ENCODE measurements around the gene FXYD2. TPM values are rescaled to one million over a fixed set of nuclear protein-coding genes. Genes with fewer than 3 reads are reported as not detected.

The FXYD2 gene
- total RNA-seq, 1 experiment from 2014 or later = not detected

GRCh38 chr11:117807482-117808327 lies 16.8 kb downstream of the FXYD2 start:
- peak; percentile 57 for DNase-seq (ENCODE audit: extremely low read depth, low read depth)

GRCh38 chr11:117806846-117807245 lies 17.7 kb downstream of the FXYD2 start:
- DNase-seq (ENCODE audit: extremely low read depth, low read depth) = no peak

DNA sequence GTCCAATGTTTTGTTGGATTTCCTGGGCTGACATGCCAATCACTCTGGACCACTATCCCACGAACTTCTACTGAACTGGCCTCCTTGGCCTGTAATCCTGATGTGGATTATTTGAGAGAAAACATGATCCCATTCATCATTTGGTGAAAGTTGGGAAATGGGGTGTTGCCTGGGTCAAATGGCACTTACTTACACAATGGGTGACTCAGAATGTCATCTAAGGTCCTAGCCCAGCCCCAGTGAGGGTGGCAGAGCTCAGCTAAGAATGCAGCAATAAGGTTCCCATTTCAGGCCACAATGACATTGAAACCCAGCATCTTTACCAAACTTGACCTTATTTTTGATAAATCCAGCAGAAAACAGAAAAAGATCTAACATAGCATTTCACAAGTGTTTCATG lies 19.5 kb downstream of the FXYD2 start:
- DNase-seq (ENCODE audit: extremely low read depth, low read depth) = no peak

- no peak for DNase-seq (ENCODE audit: extremely low read depth, low read depth)
Measured at GRCh38 chr11:117803896-117804295, 20.6 kb downstream of the FXYD2 start.

DNA sequence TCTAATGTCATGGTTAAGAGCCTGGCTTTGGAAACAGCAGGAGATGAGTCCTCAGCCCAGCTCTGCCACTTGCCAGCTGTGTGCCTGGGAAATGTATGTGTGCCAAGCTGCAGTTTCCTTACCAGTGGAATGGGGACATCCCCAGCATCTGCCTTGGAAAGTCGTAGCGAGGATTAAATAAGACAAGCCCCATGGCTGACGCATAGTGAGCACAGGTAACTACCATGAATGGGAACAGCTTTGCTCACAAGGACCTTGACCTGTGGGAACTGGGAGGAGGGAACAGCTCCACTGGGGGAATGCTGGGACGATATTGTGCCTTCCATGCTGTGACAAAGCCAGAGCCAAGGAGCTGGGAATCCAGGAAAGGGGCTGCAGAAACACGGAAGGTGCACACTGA lies 24.9 kb downstream of the FXYD2 start:
- no peak for DNase-seq (ENCODE audit: extremely low read depth, low read depth)

GRCh38 chr11:117796872-117797529 lies 27.5 kb downstream of the FXYD2 start, which contains the start of gene DSCAML1:
DSCAML1 (minus strand) TSS chr11:117797216; CDS start chr11:117797079, 137 bp downstream.
- DNase-seq (ENCODE audit: extremely low read depth, low read depth) = no peak

DNA sequence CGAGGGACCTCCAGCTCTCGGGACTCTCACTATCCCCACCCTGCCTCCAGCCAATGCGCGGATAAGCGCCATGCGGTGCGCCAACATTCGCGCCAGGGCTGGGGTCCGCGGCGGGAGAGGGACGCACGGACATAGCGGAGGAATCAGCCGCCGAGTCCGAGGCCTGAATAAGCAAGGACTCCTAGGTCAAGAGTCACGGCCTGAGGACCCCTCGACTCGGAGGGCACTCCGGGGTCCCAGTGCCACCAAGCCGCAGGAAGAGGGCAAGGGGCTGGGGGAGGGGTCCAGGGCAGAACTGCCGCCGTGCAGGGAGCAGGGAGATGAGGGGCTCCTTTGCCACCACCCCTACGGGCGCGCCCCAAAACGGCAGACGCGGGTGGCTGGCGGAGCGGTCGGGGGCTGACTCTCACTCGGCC lies 28.1 kb downstream of the FXYD2 start:
- DNase-seq (ENCODE audit: extremely low read depth, low read depth) = no peak

GRCh38 chr11:117795638-117796455 lies 28.7 kb downstream of the FXYD2 start:
- DNase-seq (ENCODE audit: extremely low read depth, low read depth) = no peak

DNA sequence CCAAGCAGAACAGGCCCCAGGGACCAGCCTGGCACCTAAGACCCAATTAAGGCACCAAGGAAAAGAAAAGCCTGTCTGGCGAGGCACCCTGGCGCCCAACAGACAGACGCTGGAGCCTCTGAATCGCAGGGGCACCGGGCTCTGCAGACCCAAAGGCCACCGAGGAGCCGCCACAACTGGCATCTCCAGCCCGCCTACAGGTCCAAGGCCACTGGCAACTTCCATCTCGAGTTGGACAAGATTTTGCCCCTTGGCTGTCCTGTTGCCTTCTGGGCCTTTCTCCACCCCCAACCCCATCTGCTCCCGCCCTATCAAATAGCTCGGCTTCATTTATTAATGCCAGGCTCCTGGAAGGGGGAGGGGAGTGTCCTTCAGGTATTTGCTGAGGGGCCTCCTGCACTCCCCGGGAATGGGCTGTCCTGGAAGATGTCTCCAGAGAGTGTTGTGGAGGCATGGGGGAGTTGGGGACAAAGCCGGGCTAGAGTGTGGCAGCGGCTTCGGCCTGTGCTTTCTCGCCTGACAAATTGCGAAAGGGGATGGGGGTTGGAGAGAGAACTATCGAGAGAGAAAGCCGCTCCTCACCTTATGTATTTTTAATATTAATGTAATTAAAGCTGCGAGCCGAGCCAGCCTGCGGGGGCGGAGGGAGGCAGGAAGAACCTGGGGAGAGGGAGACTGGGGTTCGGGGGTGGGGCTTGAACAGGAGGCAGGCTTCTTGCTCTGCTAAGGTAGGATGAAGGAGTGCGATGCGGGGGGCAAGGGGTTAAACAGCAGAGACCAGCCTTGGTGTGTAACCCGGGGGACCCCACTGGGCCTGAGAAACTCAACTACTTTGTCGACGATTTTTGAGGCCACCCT lies 29.5 kb downstream of the FXYD2 start:
- DNase-seq (ENCODE audit: extremely low read depth, low read depth) = no peak

GRCh38 chr11:117794135-117794534 lies 30.4 kb downstream of the FXYD2 start:
- no peak for DNase-seq (ENCODE audit: extremely low read depth, low read depth)

DNA sequence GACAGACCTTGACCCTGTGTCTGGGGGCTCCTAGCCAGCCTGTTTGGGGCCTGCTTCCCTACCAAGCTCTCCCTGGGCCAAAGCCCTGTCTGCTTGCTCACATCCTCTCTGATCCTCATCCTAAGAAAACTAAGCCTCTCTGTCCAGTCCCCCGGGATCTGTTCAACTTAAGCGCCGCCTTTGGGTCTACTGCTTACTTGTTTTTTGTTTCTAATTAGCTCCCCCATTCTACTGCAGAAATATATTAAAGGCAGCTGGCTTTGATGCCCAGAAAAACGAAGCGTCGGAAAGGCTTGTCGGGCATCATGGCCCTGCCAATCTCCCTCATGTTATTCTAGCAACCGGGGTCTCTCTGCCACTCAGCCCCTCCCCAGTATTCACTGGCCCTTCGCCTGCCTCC lies 31.0 kb downstream of the FXYD2 start:
- no peak for DNase-seq (ENCODE audit: extremely low read depth, low read depth)

DNA sequence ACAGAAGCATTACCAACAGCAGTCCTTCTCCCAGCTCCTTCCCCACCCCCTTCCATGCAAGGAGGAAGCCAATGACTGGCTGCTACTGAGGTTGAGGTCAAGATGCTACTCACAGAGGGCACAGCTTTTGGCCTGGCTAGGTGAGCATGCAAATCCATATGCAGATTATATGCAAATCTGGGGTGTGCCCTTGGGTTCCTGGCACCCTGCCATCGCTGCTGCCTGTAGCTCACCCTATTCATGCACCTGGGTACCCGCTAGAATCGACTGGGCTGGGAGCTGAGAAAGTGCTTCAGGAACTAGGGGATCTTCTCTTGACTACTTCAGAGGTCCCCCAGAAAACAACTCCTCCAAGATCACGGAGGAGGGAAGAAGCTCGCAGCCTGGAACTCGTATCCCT lies 31.6 kb downstream of the FXYD2 start:
- no peak for DNase-seq (ENCODE audit: extremely low read depth, low read depth)

GRCh38 chr11:117792241-117792640 lies 32.3 kb downstream of the FXYD2 start:
- DNase-seq (ENCODE audit: extremely low read depth, low read depth) = no peak

GRCh38 chr11:117790279-117790678 lies 34.3 kb downstream of the FXYD2 start:
- DNase-seq (ENCODE audit: extremely low read depth, low read depth) = no peak

DNA sequence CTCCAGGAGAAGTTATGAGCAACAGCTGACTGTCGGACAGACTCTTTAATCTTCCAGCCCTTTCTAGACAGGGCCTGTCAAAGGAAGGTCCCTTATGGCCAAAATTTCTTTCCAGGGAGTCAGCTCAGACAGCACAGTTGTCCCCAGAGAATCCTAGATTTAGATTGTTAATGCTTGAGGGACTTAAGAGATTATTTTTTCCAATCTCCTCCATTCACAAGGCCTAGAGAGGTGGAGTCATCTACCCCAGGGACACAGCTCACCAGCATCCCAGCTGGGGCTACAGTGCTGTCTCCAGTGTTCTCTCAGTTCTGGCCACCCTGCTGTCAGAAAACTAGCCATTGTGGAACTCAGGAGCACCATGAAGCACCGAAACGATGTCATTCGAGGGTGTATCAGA lies 35.3 kb downstream of the FXYD2 start:
- DNase-seq (ENCODE audit: extremely low read depth, low read depth) = no peak

- DNase-seq (ENCODE audit: extremely low read depth, low read depth) = peak; percentile 4
Measured at GRCh38 chr11:117786135-117786870, 38.2 kb downstream of the FXYD2 start.

DNA sequence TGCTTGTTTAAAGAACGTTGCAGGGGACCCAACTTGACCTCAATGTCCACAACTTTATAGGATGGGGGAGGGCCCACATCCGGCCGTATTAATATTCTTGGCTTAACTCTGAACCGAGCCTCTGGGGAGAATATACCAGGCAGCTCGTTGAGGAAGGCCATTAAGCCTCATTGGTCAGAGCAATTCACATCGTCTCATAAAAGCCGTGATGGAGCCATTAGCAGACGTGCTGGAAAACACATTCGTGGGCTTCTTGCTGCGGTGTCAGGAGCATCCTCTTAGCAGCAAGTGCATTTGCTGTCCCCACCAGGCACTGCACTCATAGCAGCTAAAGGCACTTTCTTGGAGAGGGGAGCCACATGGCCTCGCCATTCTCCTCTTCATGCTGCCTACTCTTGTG lies 42.4 kb downstream of the FXYD2 start:
- DNase-seq (ENCODE audit: extremely low read depth, low read depth) = no peak

DNA sequence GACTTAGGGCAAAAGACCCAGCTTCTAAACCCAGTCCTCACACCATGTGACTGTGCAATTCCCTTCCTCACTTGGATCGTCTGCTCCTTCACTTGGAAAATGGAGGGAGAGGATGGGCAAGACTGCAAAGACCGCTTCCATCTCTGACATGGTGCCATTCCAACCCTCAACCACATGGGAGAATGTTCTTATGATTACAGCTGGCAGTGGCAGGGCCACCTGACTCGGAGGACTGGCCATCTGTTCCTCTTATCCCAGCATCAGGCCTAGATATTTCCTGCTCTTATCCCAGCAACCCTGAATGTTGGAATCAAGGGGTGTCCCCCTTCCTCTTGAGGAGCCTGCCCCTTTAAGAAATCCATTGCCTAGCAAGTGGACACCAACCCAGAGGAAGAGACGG lies 42.9 kb downstream of the FXYD2 start:
- DNase-seq (ENCODE audit: extremely low read depth, low read depth) = no peak

- DNase-seq (ENCODE audit: extremely low read depth, low read depth) = no peak
Measured at GRCh38 chr11:117780456-117780855, 44.1 kb downstream of the FXYD2 start.

GRCh38 chr11:117774553-117774952 lies 50.0 kb downstream of the FXYD2 start:
- DNase-seq (ENCODE audit: extremely low read depth, low read depth) = no peak

All from NCI-H460 (cell line).